Bronchial epithelial cell (primary cell): Measurements from ENCODE around the gene GAD1. TPM values are rescaled to one million over a fixed set of nuclear protein-coding genes. Genes with fewer than 3 reads are reported as not detected.

Source experiments
- DNase-seq: peaks from one replicate; pipeline ENCODE4 v3.0.0-alpha.2; 2010; ENCODE audit warnings: low read depth
- FAIRE-seq: peaks from 2 replicates; lab custom pipeline; 2011; peaks lifted over from hg19 to GRCh38; lab: Jason Lieb, UNC
- H3K27me3 ChIP-seq: 2 replicates; pipeline ENCODE4 v1.5.1; 2011; ENCODE audit warnings: low read length; ENCODE audit not compliant: control insufficient read depth, insufficient read depth
- H3K36me3 ChIP-seq: 2 replicates; pipeline ENCODE4 v1.5.1; 2011; ENCODE audit warnings: low read length; ENCODE audit not compliant: control insufficient read depth, insufficient read depth
- H3K4me3 ChIP-seq: 2 replicates; pipeline ENCODE4 v1.5.1; 2011; ENCODE audit warnings: mild to moderate bottlenecking, low read depth, low read length, control low read depth
- CTCF ChIP-seq: IDR thresholded peaks from 2 replicates; pipeline ENCODE4 v1.5.1; 2011; ENCODE audit warnings: mild to moderate bottlenecking, moderate library complexity, low read length, control low read depth, inconsistent platforms; ENCODE audit not compliant: insufficient read depth, severe bottlenecking
- total RNA-seq: library from RNA; depleted of rRNA; stranded (reverse); fragments of >200 nt; gene quantifications from 2 replicates; pipeline ENCODE4 v1.2.1, GENCODE V29; 2014

Gene GAD1
- 1.3 and 1.7 TPM in 2 replicates for total RNA-seq

GRCh38 chr2:170816504-170817092 is at the start of gene GAD1:
TSS of gene GAD1 (plus strand) at chr2:170816887. CDS start at chr2:170818592, 1,705 bp downstream.
- Histone ChIP-seq H3K4me3 (peak within 1 kb of the TSS; percentile 44), H3K36me3 (no peaks in the 10 kb centered on the region), H3K27me3 (peaks cover 63% of the 10 kb centered on the region)
- FAIRE-seq (no peak), DNase-seq (peak; percentile 67)
- no peak for TF ChIP-seq CTCF

GRCh38 chr2:170770008-170770605 is 46.6 kb upstream of the GAD1 start, which contains the start of gene ERICH2:
TSS of gene ERICH2 (plus strand) at chr2:170770378. CDS start at chr2:170770682, 304 bp downstream.
- Histone ChIP-seq H3K27me3 (peaks cover 2% of the 10 kb centered on the region), H3K4me3 (peak within 1 kb of the TSS; percentile 51), H3K36me3 (no peaks in the 10 kb centered on the region)
- DNase-seq = peak; percentile 50
- no peak for TF ChIP-seq CTCF
- FAIRE-seq = no peak

- H3K4me3 ChIP-seq = peak overlapping the region; percentile 51
- no peak for TF ChIP-seq CTCF
- no peaks in the 10 kb centered on the region for H3K36me3 ChIP-seq
- DNase-seq (peak; percentile 73), FAIRE-seq (no peak)
- H3K27me3 ChIP-seq = peaks cover 2% of the 10 kb centered on the region
These were observed 45.9 kb upstream of the GAD1 start for GRCh38 chr2:170770606-170771420.

GRCh38 chr2:170771421-170771937 is 45.2 kb upstream of the GAD1 start:
- peaks cover 2% of the 10 kb centered on the region for H3K27me3 ChIP-seq
- no peak for TF ChIP-seq CTCF
- H3K36me3 ChIP-seq = no peaks in the 10 kb centered on the region
- H3K4me3 ChIP-seq = peak overlapping the region; percentile 51
- no peak for DNase-seq
- no peak for FAIRE-seq

GRCh38 chr2:170772295-170772694 is 44.4 kb upstream of the GAD1 start:
- no peak for FAIRE-seq
- Histone ChIP-seq H3K27me3 (peaks cover 2% of the 10 kb centered on the region), H3K36me3 (no peaks in the 10 kb centered on the region), H3K4me3 (no peak overlapping the region)
- DNase-seq = no peak
- no peak for TF ChIP-seq CTCF
